ENCODE measurements around the gene ADCY9.
A peak's percentile ranks its signal among the peaks of the same experiment; 100 is the strongest.
"Not testable (repeated sequence)": the region's sequence is repeated elsewhere in the genome, so short reads cannot be mapped to it uniquely, and the experiment has no call there.

The ADCY9 gene

DNA sequence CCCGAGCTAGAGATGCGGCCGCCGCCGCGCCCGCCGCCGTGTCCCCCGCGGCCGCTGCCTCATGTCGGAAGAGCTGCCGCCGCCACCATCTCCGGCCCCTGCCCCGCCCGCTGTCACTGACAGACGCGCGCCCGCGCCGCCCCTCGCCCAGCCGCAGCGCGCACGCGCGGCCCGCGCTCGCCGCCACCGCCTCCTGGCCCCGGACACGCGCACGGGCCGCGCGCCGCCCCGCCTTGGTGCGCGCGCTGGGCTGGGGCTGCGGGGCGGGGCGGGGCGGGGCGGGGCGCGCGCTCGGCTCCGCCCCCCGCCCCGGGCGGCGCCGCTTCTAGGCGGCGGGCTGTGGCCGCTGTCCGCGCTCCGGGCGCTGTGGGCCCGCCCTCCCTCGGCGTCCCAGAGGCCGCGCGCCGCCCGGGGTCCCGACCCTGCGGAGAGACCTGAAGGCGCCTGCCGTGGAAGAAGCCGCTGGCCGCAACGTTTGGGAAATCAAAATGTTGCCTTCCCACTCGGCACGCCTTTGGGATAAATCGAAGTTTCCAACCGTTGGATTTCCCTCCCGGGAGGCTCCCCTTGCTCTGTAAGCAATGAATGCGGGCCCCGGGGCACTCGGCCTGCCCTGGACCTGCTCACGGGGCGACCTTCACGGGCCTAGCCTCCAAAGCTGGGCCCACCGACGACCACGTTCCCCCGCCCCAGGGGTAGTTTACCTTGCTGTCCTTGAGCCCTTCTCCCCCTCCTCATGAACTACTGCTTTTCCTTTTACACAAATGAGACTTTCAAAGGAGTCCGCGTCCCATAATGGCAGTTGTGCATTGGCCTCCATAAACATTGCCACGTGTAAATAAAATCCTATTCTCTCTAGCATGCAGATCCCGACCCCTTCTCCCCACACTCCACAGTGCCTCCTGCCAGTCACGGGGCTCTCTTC lies at the start of gene ADCY9:
Gene ADCY9 (minus strand): TSS at position 118 of the 925 bp plus-strand sequence. CDS start 1,000 bp downstream, outside the sequence.
- DNase-seq (ENCODE audit: low read depth in 3 of 3) = peak; percentile 52 to 56 (median 52)

DNA sequence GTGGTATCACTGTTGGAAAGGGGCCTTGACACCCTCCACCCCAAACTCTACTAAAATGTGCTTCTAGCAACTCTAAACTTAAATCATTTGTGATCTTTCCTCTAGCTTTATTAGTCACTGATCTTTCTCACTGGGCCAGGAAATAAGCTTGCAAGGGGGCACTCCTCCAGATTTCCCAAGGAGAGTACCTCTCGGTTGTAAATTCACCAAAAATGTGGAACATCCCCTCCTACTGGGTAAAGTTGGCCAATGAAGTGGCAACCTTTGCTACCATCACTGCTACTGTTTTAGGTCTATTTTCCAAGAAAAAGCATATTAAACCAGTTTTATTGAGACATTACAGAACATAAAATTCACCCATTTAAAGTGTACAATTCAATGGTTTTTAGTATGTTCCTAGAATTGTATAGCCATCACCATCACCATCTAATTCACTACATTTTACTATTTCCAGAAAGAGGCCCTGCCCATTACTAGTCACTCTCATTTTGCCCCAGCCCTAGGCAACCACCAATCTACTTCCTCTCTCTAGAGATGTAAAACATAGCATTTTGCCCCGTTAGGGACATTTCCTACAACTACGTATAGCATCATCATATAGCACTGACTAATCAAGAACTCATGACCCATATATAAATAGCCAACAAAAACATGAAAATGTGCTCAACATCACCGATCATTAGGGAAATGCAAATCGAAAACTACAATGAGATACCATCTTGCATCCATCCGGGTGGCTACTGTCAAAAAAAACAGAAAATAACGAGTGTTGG lies 44.6 kb upstream of the ADCY9 start:
- DNase-seq (ENCODE audit: low read depth in 3 of 3) = no peak

DNA sequence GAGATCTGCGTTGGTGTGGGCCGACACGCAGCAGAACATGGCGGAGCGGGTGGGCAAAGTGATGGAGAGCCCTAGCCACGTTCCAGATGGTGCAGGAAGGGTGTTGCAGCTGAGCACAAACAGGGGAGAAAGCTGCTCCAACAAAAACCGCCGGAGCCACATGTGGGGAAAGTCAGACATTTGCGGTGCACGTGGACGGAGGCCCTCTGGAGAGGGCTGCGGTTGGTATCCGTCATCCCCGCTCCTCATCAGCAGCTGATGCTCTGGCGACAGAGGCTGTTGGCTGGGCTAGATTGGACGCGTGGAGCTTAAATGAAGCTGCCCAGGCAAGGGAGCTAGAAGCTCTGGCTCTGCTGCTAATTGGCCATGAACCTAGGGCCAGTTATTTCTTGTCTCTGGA lies 43.5 kb upstream of the ADCY9 start:
- no peak for DNase-seq (ENCODE audit: low read depth in 3 of 3)

DNA sequence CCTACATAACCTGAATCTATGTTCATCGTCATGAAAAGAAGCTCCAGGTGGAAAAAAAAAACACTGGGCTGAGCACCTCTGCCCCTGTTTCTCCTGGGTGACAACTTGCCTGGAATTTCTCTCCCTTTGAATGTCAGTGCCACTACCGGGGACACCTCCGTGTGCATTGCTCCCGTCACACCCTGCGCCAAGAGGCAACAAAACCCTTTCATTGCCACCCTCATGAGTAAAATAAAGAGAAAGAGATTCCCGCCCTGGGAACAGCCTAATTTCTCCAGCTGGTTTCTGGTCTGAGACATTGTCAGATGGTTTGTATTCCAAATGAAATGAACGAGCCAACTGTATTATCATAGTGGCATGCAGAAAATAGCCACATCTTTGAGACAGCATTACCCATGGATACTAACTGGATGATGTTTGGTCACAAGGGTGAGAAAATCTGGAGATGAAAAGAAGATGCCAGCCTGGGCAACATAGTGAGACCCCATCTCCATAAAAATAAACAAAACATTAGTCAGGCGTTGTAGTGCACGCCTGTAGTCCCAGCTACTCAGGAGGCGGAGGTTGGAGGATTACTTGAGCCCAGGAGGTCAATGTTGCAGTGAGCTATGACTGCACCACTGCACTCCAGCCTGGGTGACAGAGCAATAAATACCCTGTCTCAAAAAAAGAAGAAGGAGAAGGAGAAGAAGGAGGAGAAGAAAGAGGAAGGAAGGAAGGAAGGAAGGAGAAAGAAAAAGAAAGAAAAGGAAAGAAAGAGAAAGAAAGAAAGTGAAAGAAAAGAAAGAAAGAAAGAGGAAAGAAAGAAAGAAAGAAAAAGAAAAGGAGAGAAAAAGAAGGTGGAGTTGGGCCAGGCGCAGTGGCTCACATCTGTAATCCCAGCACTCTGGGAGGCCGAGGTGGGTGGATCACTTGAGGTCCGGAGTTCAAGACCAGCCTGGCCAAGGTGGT lies 42.2 kb upstream of the ADCY9 start:
- DNase-seq (ENCODE audit: low read depth in 3 of 3) = no peak

DNA sequence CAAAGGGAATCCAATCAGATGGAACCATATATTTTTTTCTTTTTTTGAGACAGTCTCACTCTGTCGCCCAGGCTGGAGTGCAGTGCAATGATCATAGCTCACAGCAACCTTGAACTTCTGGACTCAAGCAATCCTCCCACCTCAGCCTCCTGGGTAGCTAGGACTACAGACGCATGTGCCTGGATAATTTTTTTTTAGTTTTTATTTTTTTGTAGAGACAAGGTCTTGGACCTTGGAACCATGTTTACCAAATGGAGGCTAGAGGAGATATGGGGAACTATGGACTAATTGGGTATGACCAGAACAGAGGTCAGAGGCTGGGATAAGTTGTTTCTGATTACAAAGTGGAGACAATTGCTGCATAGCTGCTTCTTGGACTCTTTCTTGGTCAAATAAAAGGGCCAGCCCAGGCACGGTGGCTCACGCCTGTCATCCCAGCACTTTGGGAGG lies 41.2 kb upstream of the ADCY9 start:
- DNase-seq (ENCODE audit: low read depth in 3 of 3) = no peak

DNA sequence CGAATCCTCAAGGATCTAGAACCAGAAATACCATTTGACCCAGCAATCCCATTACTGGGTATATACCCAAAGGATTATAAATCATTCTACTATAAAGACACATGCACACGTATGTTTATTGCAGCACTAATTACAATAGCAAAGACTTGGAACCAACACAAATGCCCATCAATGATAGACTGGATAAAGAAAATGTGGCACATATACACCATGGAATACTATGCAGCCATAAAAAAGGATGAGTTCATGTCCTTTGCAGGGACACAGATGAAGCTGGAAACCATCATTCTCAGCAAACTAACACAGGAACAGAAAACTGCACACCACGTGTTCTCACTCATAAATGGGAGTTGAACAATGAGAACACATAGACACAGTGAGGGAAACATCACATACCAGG lies 40.3 kb upstream of the ADCY9 start:
- DNase-seq (ENCODE audit: low read depth in 3 of 3) = not testable (repeated sequence)

DNA sequence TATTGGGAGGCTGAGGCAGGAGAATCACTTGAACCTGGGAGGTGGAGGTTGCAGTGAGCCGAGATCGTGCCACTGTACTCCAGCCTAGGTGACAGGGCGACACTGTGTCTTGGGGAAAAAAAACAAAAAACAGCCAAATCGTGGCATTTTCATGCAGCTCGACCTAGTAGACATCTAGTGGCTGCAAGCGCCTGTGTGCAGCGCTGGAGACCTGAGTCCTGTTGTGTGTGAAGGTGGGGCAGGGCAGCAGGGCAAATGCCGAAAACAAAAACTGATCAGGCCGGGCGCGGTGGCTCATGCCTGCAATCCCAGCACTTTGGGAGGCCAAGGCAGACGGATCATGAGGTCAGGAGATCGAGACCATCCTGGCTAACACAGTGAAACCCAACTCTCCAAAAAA lies 37.1 kb upstream of the ADCY9 start:
- DNase-seq (ENCODE audit: low read depth in 3 of 3) = not testable (repeated sequence)

DNA sequence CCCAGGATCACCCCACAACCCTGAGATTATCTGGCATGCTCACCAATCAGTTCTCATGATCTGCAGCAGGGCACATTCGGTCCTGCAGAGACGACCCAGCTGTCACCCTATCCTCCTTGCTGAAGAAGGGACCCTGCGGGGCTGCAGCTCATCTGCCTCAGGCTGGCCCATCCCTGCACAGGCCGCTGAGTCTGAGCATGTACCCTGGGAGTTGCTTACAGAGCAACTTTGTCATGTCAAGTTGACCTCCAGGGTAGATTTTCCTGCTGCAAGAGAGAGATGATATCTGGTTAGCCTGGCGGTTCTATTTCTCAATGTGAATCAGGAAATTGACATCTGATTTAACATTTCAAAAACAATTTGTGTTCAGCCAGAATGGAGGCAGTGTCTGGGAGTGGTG lies 36.0 kb upstream of the ADCY9 start:
- no peak for DNase-seq (ENCODE audit: low read depth in 3 of 3)

DNA sequence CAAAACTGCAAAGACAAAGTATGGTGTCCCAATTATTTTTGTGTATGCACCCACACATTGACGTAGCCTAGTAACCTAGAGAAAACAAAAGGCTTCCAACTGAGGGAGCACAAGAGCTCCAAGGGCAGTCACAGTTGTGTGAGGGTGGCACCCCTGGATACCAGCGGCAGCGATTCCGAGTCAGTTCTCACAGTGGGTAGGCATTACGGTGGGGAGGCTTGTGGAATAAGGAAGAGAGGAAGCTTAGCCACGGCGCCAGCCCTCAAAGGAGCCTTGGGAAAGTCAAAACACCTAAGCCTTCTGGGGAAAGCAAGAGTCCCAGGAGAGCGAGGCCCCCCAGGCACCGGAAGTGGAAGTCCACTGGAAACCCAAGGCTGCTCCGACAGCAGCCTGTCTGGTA lies 31.0 kb upstream of the ADCY9 start:
- no peak for DNase-seq (ENCODE audit: low read depth in 3 of 3)

DNA sequence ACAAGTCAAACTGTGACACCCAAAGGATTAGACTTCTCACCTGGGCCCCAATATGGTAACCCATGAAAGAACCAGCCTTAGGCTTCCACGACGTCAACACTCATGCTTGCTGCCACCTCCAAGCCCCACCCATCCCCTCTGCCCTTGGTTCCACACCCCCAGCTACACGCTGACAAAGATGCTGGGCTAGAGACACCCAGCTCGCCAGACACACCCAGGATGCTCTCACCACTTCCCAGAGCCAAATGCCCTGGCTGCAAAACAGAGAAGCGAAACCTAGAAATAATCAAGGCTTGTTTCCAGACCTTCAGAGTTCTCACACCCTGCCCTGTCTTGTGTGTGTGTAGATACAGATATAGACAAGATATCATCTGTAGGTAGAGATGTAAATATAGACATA lies 26.0 kb upstream of the ADCY9 start:
- no peak for DNase-seq (ENCODE audit: low read depth in 3 of 3)

DNA sequence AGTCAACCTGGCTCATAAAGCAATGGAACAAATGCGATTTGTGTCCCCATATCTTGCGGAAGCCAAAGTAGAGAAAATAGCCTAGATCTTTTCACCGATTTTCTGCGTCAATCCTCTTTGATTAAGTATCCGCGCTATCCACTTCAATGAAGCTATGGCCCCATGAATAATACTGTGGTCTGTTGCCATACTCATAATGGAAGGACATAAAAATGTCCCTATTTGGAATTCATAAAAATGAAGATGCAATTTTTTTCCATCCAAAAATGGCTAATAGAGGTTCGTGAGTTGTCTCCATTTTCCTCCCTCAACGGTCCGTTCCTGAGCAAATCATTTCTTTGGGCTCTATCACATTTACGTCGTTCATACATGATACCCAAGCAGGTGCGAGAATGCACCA lies 25.4 kb upstream of the ADCY9 start:
- no peak for DNase-seq (ENCODE audit: low read depth in 3 of 3)

DNA sequence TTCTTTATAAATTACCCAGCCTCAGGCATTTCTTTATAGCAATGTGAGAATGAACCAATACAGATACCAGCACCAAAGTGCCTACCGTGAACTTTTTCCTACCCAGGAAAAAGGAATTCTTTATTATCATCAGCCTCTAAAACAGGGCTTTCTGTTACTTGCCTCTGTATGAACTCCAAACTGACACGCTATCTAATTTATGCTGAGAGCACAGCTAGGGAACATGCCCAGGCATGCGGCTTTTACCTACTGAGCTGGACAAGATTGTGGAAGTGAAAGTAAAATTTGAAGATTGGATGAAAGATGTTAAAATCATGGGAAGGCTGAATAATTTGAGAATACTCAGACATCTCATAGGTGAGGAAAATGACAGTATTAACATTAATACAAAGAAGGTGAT lies 24.4 kb upstream of the ADCY9 start:
- no peak for DNase-seq (ENCODE audit: low read depth in 3 of 3)

DNA sequence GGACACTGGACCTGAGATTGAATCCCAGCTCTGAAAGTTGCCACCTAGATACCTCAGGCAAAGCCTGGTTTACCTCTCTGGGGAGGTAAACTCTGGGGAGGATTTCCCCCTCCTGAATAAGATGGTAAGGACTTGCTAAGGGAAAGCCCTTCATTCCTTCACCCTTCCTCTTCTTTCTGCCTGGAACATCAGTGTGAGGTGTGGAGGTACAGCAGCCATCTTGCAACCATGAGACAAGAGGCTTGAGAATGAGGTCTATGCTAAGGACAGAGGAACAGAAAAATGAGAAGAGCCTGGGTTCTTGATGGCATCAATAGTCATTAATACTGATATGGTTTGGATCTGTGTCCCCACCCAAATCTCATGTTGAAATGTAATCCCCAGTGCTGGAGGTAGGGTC lies 23.7 kb upstream of the ADCY9 start:
- no peak for DNase-seq (ENCODE audit: low read depth in 3 of 3)

DNA sequence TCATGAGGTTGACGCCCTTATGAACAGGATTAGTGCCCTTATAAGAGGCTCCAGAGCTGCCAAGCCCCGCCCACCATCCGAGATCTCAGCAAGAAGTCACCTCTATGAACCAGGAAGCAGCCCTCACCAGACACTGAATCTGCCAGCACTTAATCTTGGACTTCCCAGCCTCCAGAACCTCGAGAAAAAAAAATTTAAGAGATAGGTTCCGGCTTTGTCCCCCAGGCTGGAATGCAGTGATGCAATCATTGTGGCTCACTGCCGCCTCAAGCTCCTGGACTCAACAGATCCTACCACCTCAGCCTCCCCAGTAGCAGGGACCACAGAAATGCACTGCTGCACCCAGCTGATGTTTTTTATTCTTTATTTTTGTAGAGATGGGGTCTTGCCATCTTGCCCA lies 22.5 kb upstream of the ADCY9 start:
- no peak for DNase-seq (ENCODE audit: low read depth in 3 of 3)

DNA sequence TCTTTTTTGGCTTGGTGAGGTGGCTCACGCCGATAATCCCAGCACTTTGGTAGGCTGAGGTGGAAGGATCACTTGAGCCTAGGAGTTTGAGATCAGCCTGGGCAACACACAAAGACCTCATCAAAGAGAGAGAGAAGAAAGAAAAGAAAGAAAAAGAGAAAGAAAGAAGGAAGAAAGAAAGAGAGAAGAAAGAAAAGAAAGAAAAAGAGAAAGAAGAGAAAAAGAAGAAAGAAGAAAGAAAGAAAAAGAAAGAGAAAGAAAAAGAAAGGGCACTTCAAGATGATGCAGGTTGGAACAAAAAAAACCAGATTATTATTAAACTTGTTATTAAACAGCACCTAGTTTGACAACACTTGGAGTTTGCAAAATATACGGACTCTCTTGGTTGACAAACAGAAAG lies 21.2 kb upstream of the ADCY9 start:
- DNase-seq (ENCODE audit: low read depth in 3 of 3) = no peak

DNA sequence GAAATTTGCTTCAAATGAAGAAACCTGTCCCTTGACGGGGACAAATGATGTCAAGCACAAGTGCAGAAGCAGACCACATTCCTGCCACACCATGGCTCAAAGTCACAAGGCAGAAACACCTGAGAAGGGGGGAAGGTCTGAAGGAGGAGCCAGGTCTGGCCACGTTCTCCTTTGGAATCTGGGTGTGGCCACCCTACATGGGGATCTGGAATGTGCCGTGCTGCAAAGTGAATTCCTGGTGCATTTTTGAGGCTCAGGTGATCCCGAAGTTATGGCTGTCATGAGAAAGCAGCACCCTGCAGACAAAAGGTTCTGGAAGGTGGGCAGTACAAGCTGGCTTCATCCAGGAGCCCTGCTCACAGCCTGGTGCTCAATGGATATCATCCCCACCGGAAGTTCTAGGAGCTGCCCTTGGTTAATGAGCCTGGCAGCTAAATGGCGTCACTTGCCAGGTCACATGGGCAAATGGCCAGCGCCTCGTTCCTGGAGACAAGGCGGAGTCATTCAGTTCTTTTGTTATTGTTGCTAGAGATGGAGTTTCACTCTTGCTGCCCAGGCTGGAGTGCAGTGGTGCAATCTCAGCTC lies 20.1 kb upstream of the ADCY9 start:
- no peak for DNase-seq (ENCODE audit: low read depth in 3 of 3)

DNA sequence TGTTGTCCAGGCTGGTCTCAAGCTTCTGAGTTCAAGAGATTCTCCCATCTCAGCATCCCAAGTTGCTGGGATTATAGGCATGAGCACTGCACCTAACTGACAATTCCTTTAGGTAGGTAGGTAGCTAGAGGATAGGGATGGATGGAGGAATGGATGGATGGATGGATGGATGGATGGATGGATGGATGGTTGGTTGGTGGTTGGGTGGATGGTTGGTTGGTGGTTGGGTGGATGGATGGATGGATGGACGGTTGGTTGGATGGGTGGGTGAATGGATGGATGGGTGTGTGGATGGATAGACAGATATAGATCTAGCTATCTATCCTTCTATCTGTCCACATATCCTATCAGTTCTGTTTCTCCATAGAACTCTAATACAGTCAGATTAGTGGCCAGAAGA lies 19.3 kb upstream of the ADCY9 start:
- DNase-seq (ENCODE audit: low read depth in 3 of 3) = no peak

DNA sequence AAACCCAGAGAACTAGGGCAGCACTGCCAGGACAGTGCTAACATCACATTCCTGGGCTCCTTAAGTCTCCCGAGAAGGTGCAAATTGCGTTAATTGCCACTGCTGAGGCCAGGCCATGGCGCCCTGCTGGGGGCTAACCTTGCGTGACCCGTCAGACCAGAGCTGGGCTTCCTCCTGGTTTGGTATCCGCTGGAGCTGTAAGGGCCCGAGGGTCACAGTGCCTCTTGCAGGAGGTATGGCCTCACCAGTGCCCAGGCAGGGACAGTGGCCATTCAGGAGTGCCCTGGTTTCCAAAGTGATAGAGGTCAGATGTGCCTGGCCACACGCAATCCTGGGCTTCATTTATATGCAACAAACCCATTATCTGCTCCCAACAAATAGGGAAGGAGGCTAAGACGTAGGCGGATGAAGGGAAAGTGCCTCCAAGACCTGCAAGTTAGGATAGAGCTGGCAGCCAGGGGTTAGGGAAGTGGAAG lies 17.7 kb upstream of the ADCY9 start:
- no peak for DNase-seq (ENCODE audit: low read depth in 3 of 3)

DNA sequence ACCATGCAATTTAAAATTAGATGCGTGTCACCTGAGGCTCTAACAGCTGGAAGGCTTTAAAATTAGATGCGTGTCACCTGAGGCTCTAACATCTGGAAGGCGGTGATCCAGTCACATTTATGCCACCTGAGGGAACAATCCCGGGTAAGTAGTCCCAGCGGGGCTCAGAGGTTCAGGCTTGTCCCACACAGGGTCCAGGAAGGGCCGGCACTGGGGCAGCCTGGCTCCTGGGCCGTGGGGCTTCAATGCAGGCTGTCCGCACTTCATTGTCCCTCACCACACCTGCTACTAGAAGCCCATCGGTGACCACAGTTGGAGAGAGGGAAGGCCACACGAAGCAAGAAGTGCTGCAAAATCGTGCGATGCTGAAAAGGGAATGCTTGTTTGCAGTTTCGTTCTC lies 15.4 kb upstream of the ADCY9 start:
- no peak for DNase-seq (ENCODE audit: low read depth in 3 of 3)

DNA sequence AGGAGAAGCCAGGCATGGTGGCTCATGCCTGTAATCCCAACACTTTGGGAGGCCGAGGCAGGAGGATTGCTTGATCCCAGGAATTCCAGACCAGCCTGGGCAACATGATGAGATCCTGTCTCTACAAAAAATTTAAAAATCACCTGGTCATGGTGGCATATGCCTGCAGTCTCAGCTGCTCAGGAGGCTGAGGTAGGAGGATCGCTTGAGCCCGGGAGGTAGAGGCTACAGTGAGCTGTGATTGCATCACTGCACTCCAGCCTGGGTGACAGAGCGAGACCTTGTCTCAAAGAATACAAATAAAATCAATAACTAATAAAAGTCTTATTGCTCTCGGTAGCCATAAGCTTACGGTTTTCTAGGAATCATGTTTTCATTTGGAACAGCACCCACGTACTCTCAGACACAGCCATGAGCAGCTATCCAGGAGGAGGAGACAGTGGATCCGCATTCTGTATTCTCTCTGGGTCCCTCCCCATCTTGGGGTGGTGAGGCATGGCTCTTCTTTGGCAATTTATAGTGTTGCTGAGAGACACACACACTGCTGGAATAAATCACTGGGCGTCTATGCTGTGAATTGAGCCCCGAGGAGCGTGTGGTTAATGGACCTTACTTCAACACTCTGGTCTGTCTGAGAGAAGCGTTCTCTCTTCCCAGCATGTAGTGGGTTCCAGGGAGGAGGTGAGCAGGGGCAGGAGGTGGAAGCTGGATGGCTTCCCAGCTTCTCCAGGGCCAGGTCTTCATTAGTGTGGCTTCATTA lies 8.5 kb upstream of the ADCY9 start:
- no peak for DNase-seq (ENCODE audit: low read depth in 3 of 3)

Data from stimulated activated CD4-positive, alpha-beta T cell treated with anti-CD3 and anti-CD28 coated beads, TNF-alpha, amount 100 ng/mL, for 4 hours (primary cell).